ENCODE results near the gene RGS19.

RGS19 gene

GRCh38 chr20:64032706-64033624 lies 46.4 kb downstream of the RGS19 start:
- no peak for DNase-seq

- no peak for DNase-seq
Measured at GRCh38 chr20:64031822-64032314, 47.5 kb downstream of the RGS19 start.

- no peak for DNase-seq
Measured at GRCh38 chr20:64030371-64031134, 48.8 kb downstream of the RGS19 start.

- DNase-seq = no peak
Measured at GRCh38 chr20:64029293-64030117, 49.8 kb downstream of the RGS19 start.

GRCh38 chr20:64027981-64028685 lies 51.2 kb downstream of the RGS19 start:
- DNase-seq = no peak

- DNase-seq = no peak
Measured at GRCh38 chr20:64025826-64026412, 53.4 kb downstream of the RGS19 start.

GRCh38 chr20:64025101-64025825 lies 54.1 kb downstream of the RGS19 start:
- no peak for DNase-seq

GRCh38 chr20:64024141-64024990 lies 55.0 kb downstream of the RGS19 start:
- DNase-seq = no peak

- no peak for DNase-seq
Measured at GRCh38 chr20:64023361-64024140, 55.8 kb downstream of the RGS19 start.

All from CD4-positive, alpha-beta T cell treated with Interferon alpha-2 for 1 hour (primary cell).